Measurements from ENCODE around the gene PCDHB5.
"Not testable (repeated sequence)": the region's sequence is repeated elsewhere in the genome, so short reads cannot be mapped to it uniquely, and the experiment has no call there.

Gene PCDHB5

DNA sequence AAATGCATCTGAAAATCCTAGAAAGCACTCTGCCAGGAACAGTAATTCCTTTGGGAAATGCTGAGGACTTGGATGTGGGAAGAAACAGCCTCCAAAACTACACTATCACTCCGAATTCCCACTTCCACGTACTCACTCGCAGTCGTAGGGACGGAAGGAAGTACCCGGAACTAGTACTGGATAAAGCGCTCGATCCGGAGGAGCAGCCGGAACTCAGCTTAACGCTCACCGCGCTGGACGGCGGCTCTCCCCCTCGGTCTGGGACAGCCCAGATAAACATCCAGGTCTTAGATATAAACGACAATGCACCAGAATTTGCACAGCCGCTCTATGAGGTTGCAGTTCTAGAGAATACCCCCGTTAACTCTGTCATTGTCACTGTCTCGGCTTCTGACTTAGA, 33.9 kb upstream of the PCDHB5 start:
- Histone ChIP-seq H3K36me3 (no peaks in the 10 kb centered on the region), H3K27ac (no peak overlapping the region), H3K9me3 (peaks cover 4% of the 10 kb centered on the region), H3K4me3 (ENCODE audit: low read depth in 1 of 2, low read length in 1 of 2) (no peak overlapping the region), H3K27me3 (peaks cover 11% of the 10 kb centered on the region), H3K4me1 (ENCODE audit: control insufficient read depth in 1 of 2, insufficient read depth in 1 of 2, low read depth in 1 of 2, low read length in 1 of 2) (no peaks in the 10 kb centered on the region)
- no peak for TF ChIP-seq CTCF (IDR thresholded peaks at IDR 0.05)

DNA sequence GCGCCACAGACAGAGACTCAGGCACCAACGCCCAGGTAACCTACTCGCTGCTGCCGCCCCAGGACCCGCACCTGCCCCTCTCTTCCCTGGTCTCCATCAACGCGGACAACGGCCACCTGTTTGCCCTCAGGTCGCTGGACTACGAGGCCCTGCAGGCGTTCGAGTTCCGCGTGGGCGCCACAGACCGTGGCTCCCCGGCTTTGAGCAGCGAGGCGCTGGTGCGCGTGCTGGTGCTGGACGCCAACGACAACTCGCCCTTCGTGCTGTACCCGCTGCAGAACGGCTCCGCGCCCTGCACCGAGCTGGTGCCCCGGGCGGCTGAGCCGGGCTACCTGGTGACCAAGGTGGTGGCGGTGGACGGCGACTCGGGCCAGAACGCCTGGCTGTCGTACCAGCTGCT, 32.9 kb upstream of the PCDHB5 start:
- H3K27ac ChIP-seq; H3K4me1 ChIP-seq (ENCODE audit: control insufficient read depth in 1 of 2, insufficient read depth in 1 of 2, low read depth in 1 of 2, low read length in 1 of 2); H3K4me3 ChIP-seq (ENCODE audit: low read depth in 1 of 2, low read length in 1 of 2); H3K36me3 ChIP-seq; H3K9me3 ChIP-seq: not testable (repeated sequence)
- H3K27me3 ChIP-seq = peaks cover 11% of the 10 kb centered on the region

- not testable (repeated sequence) for H3K4me3 ChIP-seq (ENCODE audit: low read depth in 1 of 2, low read length in 1 of 2); H3K27ac ChIP-seq; H3K36me3 ChIP-seq; H3K4me1 ChIP-seq (ENCODE audit: control insufficient read depth in 1 of 2, insufficient read depth in 1 of 2, low read depth in 1 of 2, low read length in 1 of 2); H3K9me3 ChIP-seq
- H3K27me3 ChIP-seq = peaks cover 11% of the 10 kb centered on the region
These were observed 32.5 kb upstream of the PCDHB5 start for GRCh38 chr5:141102471-141102870.

GRCh38 chr5:141105350-141105749, 29.7 kb upstream of the PCDHB5 start:
- no peak for TF ChIP-seq CTCF (IDR thresholded peaks at IDR 0.05)
- H3K27ac ChIP-seq = no peak overlapping the region
- H3K4me1 ChIP-seq (ENCODE audit: control insufficient read depth in 1 of 2, insufficient read depth in 1 of 2, low read depth in 1 of 2, low read length in 1 of 2) = no peaks in the 10 kb centered on the region
- peaks cover 7% of the 10 kb centered on the region for H3K27me3 ChIP-seq
- no peak overlapping the region for H3K4me3 ChIP-seq (ENCODE audit: low read depth in 1 of 2, low read length in 1 of 2)
- H3K36me3 ChIP-seq = no peaks in the 10 kb centered on the region
- H3K9me3 ChIP-seq = peaks cover 2% of the 10 kb centered on the region

DNA sequence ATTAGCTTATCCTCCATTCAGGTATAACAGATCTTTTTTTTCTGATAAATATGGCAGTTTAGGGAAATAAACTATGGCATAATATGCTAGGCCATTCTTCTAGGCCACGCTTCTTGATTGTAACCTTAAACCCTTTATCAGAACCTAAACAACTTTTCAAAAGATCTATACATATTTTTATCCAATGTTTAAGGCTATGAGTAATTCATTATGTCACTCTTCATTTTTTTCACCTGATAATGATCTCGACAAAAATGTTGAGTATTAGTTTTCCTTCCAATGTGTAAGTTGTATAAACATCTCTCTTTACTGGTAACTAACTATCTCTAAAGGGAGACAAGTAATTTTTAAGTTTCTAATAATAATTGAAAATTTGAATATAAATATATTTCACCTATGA, 15.8 kb upstream of the PCDHB5 start:
- Histone ChIP-seq H3K27me3 (peaks cover 4% of the 10 kb centered on the region), H3K4me1 (ENCODE audit: control insufficient read depth in 1 of 2, insufficient read depth in 1 of 2, low read depth in 1 of 2, low read length in 1 of 2) (no peaks in the 10 kb centered on the region), H3K27ac (no peak overlapping the region), H3K4me3 (ENCODE audit: low read depth in 1 of 2, low read length in 1 of 2) (no peak overlapping the region), H3K36me3 (no peaks in the 10 kb centered on the region), H3K9me3 (no peaks in the 10 kb centered on the region)
- no peak for TF ChIP-seq CTCF (IDR thresholded peaks at IDR 0.05)

GRCh38 chr5:141121563-141121962, 13.4 kb upstream of the PCDHB5 start, which contains the start of gene PCDHB4:
Gene PCDHB4, plus strand, starts transcription at chr5:141121818. Its CDS starts 181 bp downstream, at chr5:141121999.
- no peak within 1 kb of the TSS for H3K4me3 ChIP-seq (ENCODE audit: low read depth in 1 of 2, low read length in 1 of 2)

More at GRCh38 chr5:141121563-141121962, 13.4 kb upstream of the PCDHB5 start, which contains the start of gene PCDHB4:
- Histone ChIP-seq H3K36me3 (no peaks in the 10 kb centered on the region), H3K9me3 (no peaks in the 10 kb centered on the region), H3K27me3 (peaks cover 4% of the 10 kb centered on the region), H3K4me1 (ENCODE audit: control insufficient read depth in 1 of 2, insufficient read depth in 1 of 2, low read depth in 1 of 2, low read length in 1 of 2) (no peaks in the 10 kb centered on the region), H3K27ac (no peak within 1 kb of the TSS)
- no peak for TF ChIP-seq CTCF (IDR thresholded peaks at IDR 0.05)

Data from neutrophil (primary cell).